Heart right ventricle (tissue), 16 donors: ENCODE measurements around the gene SPSB2. TPM values are rescaled to one million over a fixed set of nuclear protein-coding genes. Genes with fewer than 3 reads are reported as not detected.
A peak's percentile ranks its signal among the peaks of the same experiment; 100 is the strongest.

Source experiments
- ATAC-seq, 8 donors: fragments of 200-7000 bp; cut with Tn5 transposase; one replicate each; pipeline ENCODE4 v1.9.1; 2020; ENCODE audit warnings: mild to moderate bottlenecking in 8 of 8, moderate library complexity in 8 of 8, moderate number of reproducible peaks in 1 of 8
- DNase-seq, 2 donors: peaks; one replicate each; pipeline ENCODE4 v3.0.0-alpha.2; 2020
- H3K27ac ChIP-seq, 10 donors: fragments of 200-600 bp; sonication (generic) in 2 of 10; one replicate each; pipeline versions ENCODE4 v1.5.0 to v1.8.0; 2020 to 2022; ENCODE audit warnings: mild to moderate bottlenecking in 3 of 10
- H3K27me3 ChIP-seq, 7 donors: fragments of 200-600 bp; one replicate each; pipeline ENCODE4 v1.8.0; 2021 to 2022; ENCODE audit warnings: mild to moderate bottlenecking in 2 of 7
- H3K36me3 ChIP-seq, 9 donors: fragments of 200-600 bp; sonication (generic) in 1 of 9; one replicate each; pipeline versions ENCODE4 v1.5.0 to v1.8.0; 2020 to 2022; ENCODE audit warnings: mild to moderate bottlenecking in 2 of 9
- H3K4me1 ChIP-seq, 9 donors: fragments of 200-600 bp; sonication (generic) in 1 of 9; one replicate each; pipeline versions ENCODE4 v1.5.0 to v1.8.0; 2020 to 2022; ENCODE audit warnings: mild to moderate bottlenecking in 4 of 9
- H3K4me3 ChIP-seq, 10 donors: fragments of 200-600 bp; sonication (generic) in 2 of 10; one replicate each; pipeline versions ENCODE4 v1.5.0 to v1.8.0; 2020 to 2022; ENCODE audit warnings: mild to moderate bottlenecking in 7 of 10, moderate library complexity in 2 of 10
- H3K9me3 ChIP-seq, 11 donors: fragments of 200-600 bp in 10 of 11; sonication (generic) in 2 of 11; one replicate each; pipeline versions ENCODE4 v1.5.0 to v1.8.0; 2013 to 2022; ENCODE audit warnings: mild to moderate bottlenecking in 2 of 11, control low read depth in 1 of 11, moderate library complexity in 1 of 11
- WGBS, 2 donors: extraction: QIAGEN DNeasy Blood & Tissue Kit; methylation state at CpG; one replicate each; pipeline ENCODE4 v1.1.7; 2013; ENCODE audit warnings: inconsistent platforms in 1 of 2; 5-methylcytosine and 5-hydroxymethylcytosine counted together
- intact Hi-C, 10 donors: fragments of 100-400 bp; cut with DNase I; formaldehyde crosslinking; loops; one replicate each; pipeline versions ENCODE4 v1.11.1 to v1.14.2; 2022
- polyA plus RNA-seq, 2 donors: library from polyadenylated mRNA; stranded (reverse); fragments of 200-250 nt; gene quantifications; one replicate each; pipeline ENCODE4 v1.2.3, GENCODE V29; 2013
- total RNA-seq, 10 donors: library from RNA; stranded (reverse); fragmentation: NEBNext Ultra II Directional in 3 of 10; extraction: Animal tissue kit (Norgen Biotek cat#: 25700) in 3 of 10; gene quantifications; one replicate each; pipeline versions ENCODE4 v1.2.1 to v1.2.4, GENCODE V29; 2021 to 2023
- TF ChIP-seq, protein P1 (sequence below), 9 donors: fragments of 200-600 bp; sonication (generic) in 2 of 9; IDR thresholded peaks; one replicate each; pipeline versions ENCODE4 v1.5.0 to v1.8.0; 2021 to 2022; ENCODE audit warnings: antibody characterized with exemption in 9 of 9, mild to moderate bottlenecking in 5 of 9, moderate library complexity in 1 of 9
- donor health status: Arrhythmogenic right ventricular cardiomyopathy.
- donor health status: ischemic (EF 13 %, LVEDD 7.1; RV severe dilation, severe dysfunction).
- donor health status: healthy with polysubstance abuse.
- donor health status: DM: no; HTN: yes; CAD: no.
- donor health status: DM: no; HTN: no; CAD: no.
- donor health status: ischemic (EF 25% LVEDD 6.9; RV normal size, moderate dysfunction).
- donor health status: ischemic (EF 25% LVEDD 5.7; RV mildly dilated, moderate dysfunction).
- donor health status: healthy.
- donor health status: DM: yes; HTN: yes; CAD: no.
- donor health status: Ischemic cardiomyopathy.
- donor health status: ischemic (EF 35%, LVEDD 5.7; RV mildly dilated, moderate dysfunction).
- donor health status: nonischemic (EF 11% LVEDD 7.7; RV severe dilation, severe dysfunction).
- donor health status: DM: yes; HTN: yes; CAD: no.
- donor health status: PGD.
- donor health status: ischemic (EF 29% LVEDD 5.4; RV normal size, mild dysfunction).
- donor health status: nonischemic (EF 23%, LVEDD 6.1; RV moderate dilation, normal function).

SPSB2 gene
- total and polyA plus RNA-seq, 12 donors = 2.0 to 5.6 (median 3.4) TPM

GRCh38 chr12:6837370-6838060 is 35.6 kb downstream of the SPSB2 start:
- Histone ChIP-seq H3K36me3 (peaks cover 0 to 76% (median 20%) of the 10 kb centered on the region in 9 donors), H3K27ac (no peak overlapping the region), H3K4me1 (peaks cover 0 to 54% (median 6%) of the 10 kb centered on the region in 9 donors), H3K9me3 (no peaks in the 10 kb centered on the region), H3K27me3 (no peaks in the 10 kb centered on the region), H3K4me3 (no peak overlapping the region)
- DNase-seq (no peak), ATAC-seq (no peak)
- TF ChIP-seq, protein P1, sequence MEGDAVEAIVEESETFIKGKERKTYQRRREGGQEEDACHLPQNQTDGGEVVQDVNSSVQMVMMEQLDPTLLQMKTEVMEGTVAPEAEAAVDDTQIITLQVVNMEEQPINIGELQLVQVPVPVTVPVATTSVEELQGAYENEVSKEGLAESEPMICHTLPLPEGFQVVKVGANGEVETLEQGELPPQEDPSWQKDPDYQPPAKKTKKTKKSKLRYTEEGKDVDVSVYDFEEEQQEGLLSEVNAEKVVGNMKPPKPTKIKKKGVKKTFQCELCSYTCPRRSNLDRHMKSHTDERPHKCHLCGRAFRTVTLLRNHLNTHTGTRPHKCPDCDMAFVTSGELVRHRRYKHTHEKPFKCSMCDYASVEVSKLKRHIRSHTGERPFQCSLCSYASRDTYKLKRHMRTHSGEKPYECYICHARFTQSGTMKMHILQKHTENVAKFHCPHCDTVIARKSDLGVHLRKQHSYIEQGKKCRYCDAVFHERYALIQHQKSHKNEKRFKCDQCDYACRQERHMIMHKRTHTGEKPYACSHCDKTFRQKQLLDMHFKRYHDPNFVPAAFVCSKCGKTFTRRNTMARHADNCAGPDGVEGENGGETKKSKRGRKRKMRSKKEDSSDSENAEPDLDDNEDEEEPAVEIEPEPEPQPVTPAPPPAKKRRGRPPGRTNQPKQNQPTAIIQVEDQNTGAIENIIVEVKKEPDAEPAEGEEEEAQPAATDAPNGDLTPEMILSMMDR (IDR thresholded peaks at IDR 0.05) = no peak
- intact Hi-C loops = no loop called here
- WGBS, 2 donors = 94 to 95% methylated on average over 26 of the region's 26 CpGs

- DNase-seq (no peak), ATAC-seq (no peak)
- Histone ChIP-seq H3K27ac (no peak overlapping the region), H3K36me3 (peaks cover 0 to 73% (median 20%) of the 10 kb centered on the region in 9 donors), H3K4me3 (no peak overlapping the region), H3K4me1 (peaks cover 0 to 54% (median 6%) of the 10 kb centered on the region in 9 donors), H3K9me3 (no peaks in the 10 kb centered on the region), H3K27me3 (no peaks in the 10 kb centered on the region)
- intact Hi-C loops = no loop called here
- TF ChIP-seq, protein P1 (IDR thresholded peaks at IDR 0.05) = no peak
- WGBS, 2 donors = 89 to 94% methylated on average over 16 of the region's 16 CpGs
Measured at GRCh38 chr12:6836851-6837250, 36.3 kb downstream of the SPSB2 start.

DNA sequence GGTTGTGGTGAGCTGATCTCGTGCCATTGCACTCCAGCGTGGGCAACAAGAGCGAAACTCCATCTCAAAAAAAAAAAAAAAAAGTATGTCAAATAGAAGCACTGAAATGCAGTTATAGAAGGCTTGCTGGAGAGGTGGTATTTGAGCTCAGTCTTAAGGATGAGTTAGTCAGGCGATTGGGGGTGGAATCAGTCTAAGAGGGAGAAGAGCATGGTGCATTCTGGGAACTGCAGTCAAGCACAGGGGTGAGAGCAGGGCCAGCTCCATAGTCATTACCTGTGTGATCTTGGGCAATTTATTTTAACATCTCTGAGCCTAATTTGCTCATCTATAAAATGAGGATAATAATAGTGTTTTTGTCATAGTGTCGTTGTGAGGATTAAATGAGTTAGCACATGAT is 38.2 kb downstream of the SPSB2 start:
- TF ChIP-seq, protein P1 (IDR thresholded peaks at IDR 0.05) = no peak
- H3K27ac ChIP-seq = peak overlapping the region in 4 of 10 donors; percentile 87 to 91 (median 90)
- WGBS, 2 donors = 85 to 90% methylated on average over 5 of the region's 5 CpGs
- peaks cover 0 to 82% (median 20%) of the 10 kb centered on the region in 9 donors for H3K36me3 ChIP-seq
- no peaks in the 10 kb centered on the region for H3K9me3 ChIP-seq
- intact Hi-C loops = no loop called here
- H3K4me3 ChIP-seq = peak overlapping the region in 3 of 10 donors; percentile 26 to 56 (median 51)
- no peak for ATAC-seq
- peaks cover 0 to 8% (median 0%) of the 10 kb centered on the region in 7 donors for H3K27me3 ChIP-seq
- no peak for DNase-seq
- H3K4me1 ChIP-seq = peaks cover 0 to 45% (median 6%) of the 10 kb centered on the region in 9 donors

- peak overlapping the region in 9 of 10 donors; percentile 15 to 56 (median 47) for H3K4me3 ChIP-seq
- peaks cover 0 to 76% (median 20%) of the 10 kb centered on the region in 9 donors for H3K36me3 ChIP-seq
Measured at GRCh38 chr12:6834254-6834653, 38.8 kb downstream of the SPSB2 start.

More at GRCh38 chr12:6834254-6834653, 38.8 kb downstream of the SPSB2 start:
- intact Hi-C loops = no loop called here
- DNase-seq (no peak), ATAC-seq (peak in 1 of 8 donors; percentile 16)
- peaks cover 0 to 47% (median 11%) of the 10 kb centered on the region in 9 donors for H3K4me1 ChIP-seq
- TF ChIP-seq, protein P1 (IDR thresholded peaks at IDR 0.05) = no peak
- H3K9me3 ChIP-seq = no peaks in the 10 kb centered on the region
- H3K27ac ChIP-seq = peak overlapping the region in 9 of 10 donors; percentile 62 to 91 (median 87)
- peaks cover 0 to 14% (median 0%) of the 10 kb centered on the region in 7 donors for H3K27me3 ChIP-seq
- 76 to 81% methylated on average over 1 of the region's 1 CpG for WGBS, 2 donors
